Activated CD8-positive, alpha-beta memory T cell treated with anti-CD3 and anti-CD28 coated beads, Interleukin-2, amount 50 U/mL, for 1 hour (primary cell): ENCODE measurements around the gene SH3RF3.

Source experiments
- DNase-seq: peaks from one replicate; pipeline ENCODE4 v3.0.0-alpha.2; 2020; ENCODE audit errors: extremely low read depth

The SH3RF3 gene

GRCh38 chr2:109392816-109393661 lies 264.0 kb downstream of the SH3RF3 start:
- no peak for DNase-seq

- DNase-seq = no peak
Observed at GRCh38 chr2:109393662-109393972, 264.6 kb downstream of the SH3RF3 start.

GRCh38 chr2:109395494-109396201 lies 266.6 kb downstream of the SH3RF3 start:
- DNase-seq = no peak

GRCh38 chr2:109396202-109397180 lies 267.5 kb downstream of the SH3RF3 start:
- DNase-seq = no peak

- DNase-seq = no peak
Observed at GRCh38 chr2:109397893-109398292, 268.9 kb downstream of the SH3RF3 start.

GRCh38 chr2:109398366-109399015 lies 269.5 kb downstream of the SH3RF3 start:
- DNase-seq = no peak

- no peak for DNase-seq
Observed at GRCh38 chr2:109399066-109399465, 270.1 kb downstream of the SH3RF3 start.

GRCh38 chr2:109400102-109400501 lies 271.1 kb downstream of the SH3RF3 start:
- no peak for DNase-seq

- no peak for DNase-seq
Observed at GRCh38 chr2:109401370-109401769, 272.4 kb downstream of the SH3RF3 start.

- no peak for DNase-seq
Observed at GRCh38 chr2:109402180-109402579, 273.2 kb downstream of the SH3RF3 start.

GRCh38 chr2:109402980-109403840 lies 274.2 kb downstream of the SH3RF3 start:
- DNase-seq = no peak

GRCh38 chr2:109403841-109404201 lies 274.8 kb downstream of the SH3RF3 start:
- DNase-seq = no peak

- no peak for DNase-seq
Observed at GRCh38 chr2:109404681-109405080, 275.7 kb downstream of the SH3RF3 start.

GRCh38 chr2:109405873-109406272 lies 276.9 kb downstream of the SH3RF3 start:
- DNase-seq = no peak

GRCh38 chr2:109406301-109406700 lies 277.3 kb downstream of the SH3RF3 start:
- DNase-seq = no peak

GRCh38 chr2:109407276-109408042 lies 278.5 kb downstream of the SH3RF3 start:
- no peak for DNase-seq

GRCh38 chr2:109408043-109408335 lies 279.0 kb downstream of the SH3RF3 start:
- no peak for DNase-seq

GRCh38 chr2:109409321-109410038 lies 280.5 kb downstream of the SH3RF3 start:
- no peak for DNase-seq

- DNase-seq = no peak
Observed at GRCh38 chr2:109410039-109410815, 281.2 kb downstream of the SH3RF3 start.
